ENCODE results near the gene PTMS.

GRCh38 chr12:6769666-6770065 is 3.5 kb downstream of the PTMS start:
- TF ChIP-seq CTCF (IDR thresholded peaks at IDR 0.05), result no peak
- no peak for TF ChIP-seq POLR2A (IDR thresholded peaks at IDR 0.05)

Measured in adrenal gland (tissue), 5 donors.